ENCODE measurements around the gene SMOC1. TPM values are rescaled to one million over a fixed set of nuclear protein-coding genes. Genes with fewer than 3 reads are reported as not detected.

SMOC1 gene
- total RNA-seq, 2 experiments from 2014 or later, result not detected

- H3K27ac Mint-ChIP-seq, result no peak overlapping the region
- peaks cover 2% of the 10 kb centered on the region for H3K27me3 Mint-ChIP-seq (ENCODE audit: low read depth)
- H3K36me3 Mint-ChIP-seq (ENCODE audit: low read depth), result no peaks in the 10 kb centered on the region
- intact Hi-C loops (cut with micrococcal nuclease), result no loop called here
- CTCF ChIA-PET, result no interaction called here
- DNase-seq, result no peak
- H3K4me1 Mint-ChIP-seq (ENCODE audit: low read depth), result no peaks in the 10 kb centered on the region
- no peak overlapping the region for H3K4me3 Mint-ChIP-seq
- H3K9me3 Mint-ChIP-seq, result no peaks in the 10 kb centered on the region
Observed at GRCh38 chr14:69997849-69998248, 118.6 kb downstream of the SMOC1 start.

- intact Hi-C loops (cut with micrococcal nuclease), result no loop called here
- H3K4me1 Mint-ChIP-seq (ENCODE audit: low read depth), result no peaks in the 10 kb centered on the region
- no peaks in the 10 kb centered on the region for H3K36me3 Mint-ChIP-seq (ENCODE audit: low read depth)
- CTCF ChIA-PET, result interaction anchor here (0.6 to 1.4 kb wide), 3 partner anchors 8 to 25 kb away, joined by 3 read pairs; no protein-coding TSS in a partner anchor
- H3K9me3 Mint-ChIP-seq, result no peaks in the 10 kb centered on the region
- peaks cover 2% of the 10 kb centered on the region for H3K27me3 Mint-ChIP-seq (ENCODE audit: low read depth)
- no peak overlapping the region for H3K4me3 Mint-ChIP-seq
- H3K27ac Mint-ChIP-seq, result no peak overlapping the region
- DNase-seq, result no peak
Observed at GRCh38 chr14:69999261-69999674, 120.1 kb downstream of the SMOC1 start.

- Mint-ChIP-seq H3K27me3 (ENCODE audit: low read depth) (no peaks in the 10 kb centered on the region), H3K27ac (no peak overlapping the region), H3K9me3 (no peaks in the 10 kb centered on the region), H3K4me1 (ENCODE audit: low read depth) (no peaks in the 10 kb centered on the region), H3K4me3 (no peak overlapping the region), H3K36me3 (ENCODE audit: low read depth) (no peaks in the 10 kb centered on the region)
- CTCF ChIA-PET, result no interaction called here
- no peak for DNase-seq
- intact Hi-C loops (cut with micrococcal nuclease), result no loop called here
Observed at GRCh38 chr14:70000601-70001000, 121.4 kb downstream of the SMOC1 start.

DNA sequence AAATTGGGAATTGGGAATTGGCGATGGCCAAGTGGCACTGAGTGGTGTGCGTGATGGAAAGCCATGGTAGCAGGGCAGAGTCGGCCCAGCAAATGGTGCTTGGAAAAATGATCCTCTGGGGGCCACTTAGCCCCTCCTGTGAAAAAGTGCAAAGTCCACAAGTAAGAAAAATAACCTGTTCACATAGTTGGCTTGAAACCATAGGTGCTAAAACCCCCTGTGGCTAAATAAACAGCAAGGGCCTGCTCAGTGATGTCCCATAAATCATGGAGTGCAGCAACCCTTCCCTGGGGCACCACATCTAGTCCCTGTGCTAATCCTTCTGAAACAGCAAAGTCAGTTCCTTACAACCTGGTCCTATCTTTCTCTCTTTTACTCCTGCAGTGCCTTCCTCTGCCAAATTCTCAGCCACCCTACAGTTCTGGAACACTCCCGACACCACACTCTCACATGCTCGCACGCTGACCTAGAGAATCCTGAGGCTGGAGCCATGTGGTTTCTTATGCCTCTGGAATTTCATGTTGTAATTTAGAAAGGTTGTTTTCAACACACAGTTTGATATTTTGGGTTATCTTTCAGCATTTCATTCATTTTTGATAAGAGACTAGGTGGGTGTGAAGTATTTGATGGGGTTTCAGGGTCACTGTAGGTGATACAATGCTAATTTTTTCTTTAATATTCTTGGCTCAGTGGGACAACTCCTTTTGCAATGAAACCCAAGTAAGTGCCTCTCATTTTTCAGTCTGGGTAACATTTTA lies 123.6 kb downstream of the SMOC1 start:
- H3K4me3 Mint-ChIP-seq, result no peak overlapping the region
- CTCF ChIA-PET, result interaction anchor here (0.5 to 1.2 kb wide), 2 partner anchors 15 to 184 kb away, joined by 3 to 6 read pairs; no protein-coding TSS in a partner anchor
- intact Hi-C loops (cut with micrococcal nuclease), result no loop called here
- no peaks in the 10 kb centered on the region for H3K9me3 Mint-ChIP-seq
- no peak for DNase-seq
- no peaks in the 10 kb centered on the region for H3K4me1 Mint-ChIP-seq (ENCODE audit: low read depth)
- no peaks in the 10 kb centered on the region for H3K27me3 Mint-ChIP-seq (ENCODE audit: low read depth)
- no peak overlapping the region for H3K27ac Mint-ChIP-seq
- no peaks in the 10 kb centered on the region for H3K36me3 Mint-ChIP-seq (ENCODE audit: low read depth)

DNA sequence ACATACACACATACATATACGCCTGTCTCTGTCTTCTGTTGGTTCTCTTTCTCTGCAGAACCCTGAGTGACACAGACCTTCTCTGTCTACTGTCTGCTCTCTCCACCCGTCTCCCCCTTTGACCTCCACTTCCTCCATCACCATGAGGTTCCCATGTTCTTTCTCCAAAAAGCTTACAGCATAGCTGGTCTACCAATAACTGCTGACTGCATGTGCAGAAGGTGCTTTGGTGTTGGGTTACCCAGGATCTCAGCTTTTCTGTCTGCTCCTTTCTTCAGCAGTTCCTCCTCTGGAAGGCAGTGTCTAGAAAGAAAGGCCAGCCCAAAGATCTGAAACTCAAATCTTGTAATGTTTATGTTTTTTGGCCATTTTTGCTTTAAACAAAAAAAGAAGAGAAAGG lies 125.6 kb downstream of the SMOC1 start:
- intact Hi-C loops (cut with micrococcal nuclease), result no loop called here
- H3K27me3 Mint-ChIP-seq (ENCODE audit: low read depth), result no peaks in the 10 kb centered on the region
- no peaks in the 10 kb centered on the region for H3K9me3 Mint-ChIP-seq
- CTCF ChIA-PET, result no interaction called here
- H3K4me3 Mint-ChIP-seq, result no peak overlapping the region
- H3K4me1 Mint-ChIP-seq (ENCODE audit: low read depth), result no peaks in the 10 kb centered on the region
- H3K36me3 Mint-ChIP-seq (ENCODE audit: low read depth), result no peaks in the 10 kb centered on the region
- no peak overlapping the region for H3K27ac Mint-ChIP-seq
- no peak for DNase-seq

GRCh38 chr14:70005281-70005805 lies 126.1 kb downstream of the SMOC1 start:
- CTCF ChIA-PET, result no interaction called here
- no peak for DNase-seq
- no peaks in the 10 kb centered on the region for H3K36me3 Mint-ChIP-seq (ENCODE audit: low read depth)
- intact Hi-C loops (cut with micrococcal nuclease), result no loop called here
- no peaks in the 10 kb centered on the region for H3K27me3 Mint-ChIP-seq (ENCODE audit: low read depth)
- H3K4me3 Mint-ChIP-seq, result no peak overlapping the region
- no peak overlapping the region for H3K27ac Mint-ChIP-seq
- H3K9me3 Mint-ChIP-seq, result no peaks in the 10 kb centered on the region
- H3K4me1 Mint-ChIP-seq (ENCODE audit: low read depth), result no peaks in the 10 kb centered on the region

- Mint-ChIP-seq H3K27me3 (ENCODE audit: low read depth) (no peaks in the 10 kb centered on the region), H3K36me3 (ENCODE audit: low read depth) (no peaks in the 10 kb centered on the region), H3K4me1 (ENCODE audit: low read depth) (no peaks in the 10 kb centered on the region), H3K4me3 (no peak overlapping the region), H3K27ac (no peak overlapping the region), H3K9me3 (no peaks in the 10 kb centered on the region)
- CTCF ChIA-PET, result interaction anchor here (0.6 to 1.2 kb wide), 3 partner anchors 8 to 255 kb away, joined by 3 to 4 read pairs (median 3); no protein-coding TSS in a partner anchor
- intact Hi-C loops (cut with micrococcal nuclease), result no loop called here
- no peak for DNase-seq
Observed at GRCh38 chr14:70006699-70007098, 127.5 kb downstream of the SMOC1 start.

DNA sequence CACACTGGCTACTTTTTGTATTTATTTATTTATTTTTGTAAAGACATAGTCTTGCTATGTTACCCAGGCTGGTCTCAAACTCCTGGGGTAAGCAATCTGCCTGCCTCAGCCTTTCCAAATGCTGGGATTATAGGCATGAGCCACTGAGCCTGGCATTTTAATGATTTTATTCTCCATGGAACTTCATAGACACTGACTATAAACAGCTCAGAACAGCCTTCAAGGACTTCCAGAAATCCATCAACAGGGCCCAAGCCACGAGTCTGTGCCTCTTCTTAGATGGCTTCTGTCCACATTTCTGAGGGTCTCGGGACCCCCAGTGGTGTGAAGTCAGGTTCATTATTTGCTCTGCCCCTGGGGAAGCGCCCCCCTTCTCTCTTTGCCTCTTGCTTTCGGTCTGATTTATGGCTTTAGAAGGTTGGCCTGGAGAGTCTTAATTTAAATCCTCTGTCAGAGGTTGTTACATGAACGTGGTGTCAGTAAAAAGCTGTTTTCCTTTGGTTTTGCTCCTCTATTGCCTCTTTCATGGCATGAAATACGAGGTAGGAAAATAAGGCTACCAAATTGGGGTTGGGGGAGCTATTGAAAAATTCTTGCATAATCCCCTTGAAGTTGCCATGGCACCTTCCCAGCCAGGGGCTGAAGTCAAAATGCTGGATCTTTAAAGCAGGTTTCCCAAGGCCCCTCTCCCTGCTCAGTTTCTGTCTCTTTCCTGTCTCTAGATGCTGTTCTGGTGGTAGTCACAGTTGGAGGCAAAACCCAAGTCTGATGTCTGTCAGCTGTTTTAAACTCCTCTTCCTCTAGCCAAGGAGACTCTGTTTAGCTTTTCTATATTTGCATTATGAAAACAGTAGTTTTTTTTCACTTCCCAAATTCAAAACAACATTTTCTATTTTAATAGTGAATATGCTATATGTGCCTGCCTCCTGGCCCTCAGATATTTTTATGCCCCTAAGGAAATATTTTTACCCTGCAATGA lies 129.4 kb downstream of the SMOC1 start:
- Mint-ChIP-seq H3K36me3 (ENCODE audit: low read depth) (no peaks in the 10 kb centered on the region), H3K27ac (no peak overlapping the region), H3K27me3 (ENCODE audit: low read depth) (no peaks in the 10 kb centered on the region), H3K9me3 (no peaks in the 10 kb centered on the region), H3K4me1 (ENCODE audit: low read depth) (no peaks in the 10 kb centered on the region), H3K4me3 (no peak overlapping the region)
- DNase-seq, result no peak
- intact Hi-C loops (cut with micrococcal nuclease), result no loop called here
- CTCF ChIA-PET, result interaction anchor here (0.6 kb wide), 1 partner anchor 424 kb away, joined by 3 read pairs; no protein-coding TSS in a partner anchor

DNA sequence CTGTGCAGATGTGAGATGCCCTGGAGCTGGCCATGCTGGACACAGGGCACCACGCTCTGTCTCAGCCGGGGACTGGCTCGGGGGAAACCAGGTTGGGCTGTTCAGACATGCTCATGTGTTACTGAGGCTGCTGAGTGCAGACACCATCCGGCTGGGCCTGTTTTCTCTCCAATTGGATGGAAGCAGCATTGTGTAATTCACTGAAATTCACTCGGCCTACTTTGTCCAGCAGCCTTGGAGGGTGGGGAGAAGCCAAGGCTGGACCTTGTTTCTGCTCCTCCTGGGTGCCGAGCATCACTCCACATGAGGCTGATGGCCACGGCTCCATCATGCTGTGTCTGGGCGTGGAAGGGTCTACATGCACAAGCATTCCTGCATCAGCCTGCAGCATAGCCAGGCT lies 130.7 kb downstream of the SMOC1 start:
- CTCF ChIA-PET, result no interaction called here
- Mint-ChIP-seq H3K9me3 (no peaks in the 10 kb centered on the region), H3K27me3 (ENCODE audit: low read depth) (peaks cover 3% of the 10 kb centered on the region), H3K4me1 (ENCODE audit: low read depth) (no peaks in the 10 kb centered on the region), H3K4me3 (no peak overlapping the region), H3K27ac (no peak overlapping the region), H3K36me3 (ENCODE audit: low read depth) (no peaks in the 10 kb centered on the region)
- intact Hi-C loops (cut with micrococcal nuclease), result no loop called here
- no peak for DNase-seq

- Mint-ChIP-seq H3K9me3 (no peaks in the 10 kb centered on the region), H3K27ac (peak overlapping the region; percentile 13), H3K4me1 (ENCODE audit: low read depth) (no peaks in the 10 kb centered on the region), H3K4me3 (no peak overlapping the region), H3K27me3 (ENCODE audit: low read depth) (peaks cover 3% of the 10 kb centered on the region), H3K36me3 (ENCODE audit: low read depth) (no peaks in the 10 kb centered on the region)
- CTCF ChIA-PET, result interaction anchor here (1.2 to 1.6 kb wide), 3 partner anchors 17 to 193 kb away, joined by 3 to 6 read pairs (median 6); no protein-coding TSS in a partner anchor
- DNase-seq, result no peak
- intact Hi-C loops (cut with micrococcal nuclease), result no loop called here
Observed at GRCh38 chr14:70011098-70011497, 131.9 kb downstream of the SMOC1 start.

- DNase-seq, result no peak
- H3K36me3 Mint-ChIP-seq (ENCODE audit: low read depth), result no peaks in the 10 kb centered on the region
- no peaks in the 10 kb centered on the region for H3K9me3 Mint-ChIP-seq
- intact Hi-C loops (cut with micrococcal nuclease), result no loop called here
- no peak overlapping the region for H3K4me3 Mint-ChIP-seq
- H3K4me1 Mint-ChIP-seq (ENCODE audit: low read depth), result no peaks in the 10 kb centered on the region
- no peak overlapping the region for H3K27ac Mint-ChIP-seq
- peaks cover 3% of the 10 kb centered on the region for H3K27me3 Mint-ChIP-seq (ENCODE audit: low read depth)
- CTCF ChIA-PET, result interaction anchor here (0.9 to 2.1 kb wide), 5 partner anchors 16 to 195 kb away, joined by 3 to 7 read pairs (median 6); no protein-coding TSS in a partner anchor
Observed at GRCh38 chr14:70011708-70012107, 132.5 kb downstream of the SMOC1 start.

DNA sequence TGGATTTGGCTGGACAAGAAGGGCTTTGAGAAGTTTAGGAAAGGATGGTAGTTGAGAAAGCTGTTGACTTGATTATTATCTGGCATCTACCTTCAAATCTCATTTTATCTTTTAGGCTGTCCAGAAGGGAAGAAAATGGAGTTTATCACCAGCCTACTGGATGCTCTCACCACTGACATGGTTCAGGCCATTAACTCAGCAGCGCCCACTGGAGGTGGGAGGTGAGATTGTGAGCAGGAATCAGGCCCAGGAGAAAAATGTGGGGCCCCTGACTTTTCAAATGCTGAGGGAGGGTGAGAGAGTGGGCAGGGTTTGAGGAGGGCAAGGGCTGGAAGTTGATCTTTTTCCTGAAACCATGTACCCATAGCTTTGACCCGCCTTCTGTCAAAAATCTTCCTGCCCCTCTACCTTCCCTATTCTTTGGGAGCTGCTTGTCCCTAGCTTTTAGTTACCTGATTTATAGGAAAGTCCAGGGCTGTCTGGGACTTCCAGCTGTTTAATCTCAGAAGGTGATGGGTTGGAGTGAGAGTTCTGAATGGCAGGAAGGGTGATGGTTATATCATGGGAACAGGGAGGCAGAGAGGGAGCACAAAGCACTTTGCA lies 134.2 kb downstream of the SMOC1 start:
- intact Hi-C loops (cut with micrococcal nuclease), result loop anchor here (1.0 kb wide), 1 partner anchor 195 kb away; no protein-coding TSS in a partner anchor
- DNase-seq, result peak; percentile 73
- H3K4me1 Mint-ChIP-seq (ENCODE audit: low read depth), result peaks cover 2% of the 10 kb centered on the region
- no peaks in the 10 kb centered on the region for H3K36me3 Mint-ChIP-seq (ENCODE audit: low read depth)
- no peaks in the 10 kb centered on the region for H3K9me3 Mint-ChIP-seq
- H3K27me3 Mint-ChIP-seq (ENCODE audit: low read depth), result peaks cover 3% of the 10 kb centered on the region
- H3K4me3 Mint-ChIP-seq, result no peak overlapping the region
- no peak overlapping the region for H3K27ac Mint-ChIP-seq
- CTCF ChIA-PET, result interaction anchor here (0.5 to 2.5 kb wide), 12 partner anchors 11 to 209 kb away, joined by 3 to 16 read pairs (median 3); no protein-coding TSS in a partner anchor

All from activated naive CD4-positive, alpha-beta T cell treated with anti-CD3 and anti-CD28 coated beads for 36 hours (primary cell).